ENCODE data around the gene PPP2R3B. TPM values are rescaled to one million over a fixed set of nuclear protein-coding genes. Genes with fewer than 3 reads are reported as not detected.

The PPP2R3B gene
- total RNA-seq, 4 donors from 2014 or later, result 4.1 to 16.1 (median 9.4) TPM

GRCh38 chrX:356385-357034 is 30.2 kb downstream of the PPP2R3B start:
- Histone ChIP-seq H3K27me3 (no peaks in the 10 kb centered on the region), H3K27ac (no peak overlapping the region), H3K4me1 (no peaks in the 10 kb centered on the region), H3K4me3 (no peak overlapping the region), H3K9me3 (peaks cover 0 to 11% of the 10 kb centered on the region in 2 donors), H3K36me3 (no peaks in the 10 kb centered on the region)
- DNase-seq, result no peak
- intact Hi-C loops (cut with DNase I; ENCODE audit: low total_unique reads), result no loop called here
- TF ChIP-seq, protein P1, sequence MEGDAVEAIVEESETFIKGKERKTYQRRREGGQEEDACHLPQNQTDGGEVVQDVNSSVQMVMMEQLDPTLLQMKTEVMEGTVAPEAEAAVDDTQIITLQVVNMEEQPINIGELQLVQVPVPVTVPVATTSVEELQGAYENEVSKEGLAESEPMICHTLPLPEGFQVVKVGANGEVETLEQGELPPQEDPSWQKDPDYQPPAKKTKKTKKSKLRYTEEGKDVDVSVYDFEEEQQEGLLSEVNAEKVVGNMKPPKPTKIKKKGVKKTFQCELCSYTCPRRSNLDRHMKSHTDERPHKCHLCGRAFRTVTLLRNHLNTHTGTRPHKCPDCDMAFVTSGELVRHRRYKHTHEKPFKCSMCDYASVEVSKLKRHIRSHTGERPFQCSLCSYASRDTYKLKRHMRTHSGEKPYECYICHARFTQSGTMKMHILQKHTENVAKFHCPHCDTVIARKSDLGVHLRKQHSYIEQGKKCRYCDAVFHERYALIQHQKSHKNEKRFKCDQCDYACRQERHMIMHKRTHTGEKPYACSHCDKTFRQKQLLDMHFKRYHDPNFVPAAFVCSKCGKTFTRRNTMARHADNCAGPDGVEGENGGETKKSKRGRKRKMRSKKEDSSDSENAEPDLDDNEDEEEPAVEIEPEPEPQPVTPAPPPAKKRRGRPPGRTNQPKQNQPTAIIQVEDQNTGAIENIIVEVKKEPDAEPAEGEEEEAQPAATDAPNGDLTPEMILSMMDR (IDR thresholded peaks at IDR 0.05), result no peak
- TF ChIP-seq POLR2A (IDR thresholded peaks at IDR 0.05), result no peak

DNA sequence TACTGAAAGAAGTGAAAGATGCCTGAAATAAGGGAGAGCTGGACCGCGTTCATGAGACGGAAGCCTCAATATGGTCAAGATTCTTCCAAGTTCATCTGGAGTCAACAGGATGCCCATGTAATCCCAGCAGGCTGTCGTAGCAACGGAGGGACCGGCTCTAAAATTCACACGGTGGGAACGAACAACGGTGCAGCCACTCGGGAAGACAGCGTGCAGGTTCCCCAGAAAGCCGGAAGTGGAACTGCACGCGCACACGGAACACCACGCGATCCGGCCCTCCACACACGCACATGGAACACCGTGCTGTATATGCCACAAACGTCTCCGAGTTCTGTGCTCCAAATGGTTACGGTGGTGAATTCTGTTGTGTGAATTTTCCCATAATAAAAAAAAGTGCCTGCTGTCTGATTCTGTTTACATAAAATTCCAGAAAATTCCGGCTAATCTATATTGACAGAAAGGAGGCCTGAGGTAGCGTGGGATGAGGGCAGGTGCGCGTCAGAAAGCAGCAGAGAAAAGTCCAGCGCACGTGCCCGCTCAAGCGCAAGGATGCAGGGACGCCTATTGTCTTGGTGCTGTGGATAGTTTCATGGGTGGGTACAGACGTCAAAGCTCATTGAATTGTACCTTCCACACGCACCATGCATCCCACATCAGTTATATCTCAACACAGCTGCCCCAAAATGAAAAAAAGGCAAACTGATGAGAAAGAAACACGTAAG is 31.2 kb downstream of the PPP2R3B start:
- Histone ChIP-seq H3K36me3 (no peaks in the 10 kb centered on the region), H3K9me3 (peaks cover 0 to 10% of the 10 kb centered on the region in 2 donors), H3K27me3 (no peaks in the 10 kb centered on the region), H3K4me1 (no peaks in the 10 kb centered on the region), H3K4me3 (no peak overlapping the region), H3K27ac (no peak overlapping the region)
- intact Hi-C loops (cut with DNase I; ENCODE audit: low total_unique reads), result no loop called here
- TF ChIP-seq, protein P1 (IDR thresholded peaks at IDR 0.05), result no peak
- TF ChIP-seq POLR2A (IDR thresholded peaks at IDR 0.05), result no peak
- no peak for DNase-seq

DNA sequence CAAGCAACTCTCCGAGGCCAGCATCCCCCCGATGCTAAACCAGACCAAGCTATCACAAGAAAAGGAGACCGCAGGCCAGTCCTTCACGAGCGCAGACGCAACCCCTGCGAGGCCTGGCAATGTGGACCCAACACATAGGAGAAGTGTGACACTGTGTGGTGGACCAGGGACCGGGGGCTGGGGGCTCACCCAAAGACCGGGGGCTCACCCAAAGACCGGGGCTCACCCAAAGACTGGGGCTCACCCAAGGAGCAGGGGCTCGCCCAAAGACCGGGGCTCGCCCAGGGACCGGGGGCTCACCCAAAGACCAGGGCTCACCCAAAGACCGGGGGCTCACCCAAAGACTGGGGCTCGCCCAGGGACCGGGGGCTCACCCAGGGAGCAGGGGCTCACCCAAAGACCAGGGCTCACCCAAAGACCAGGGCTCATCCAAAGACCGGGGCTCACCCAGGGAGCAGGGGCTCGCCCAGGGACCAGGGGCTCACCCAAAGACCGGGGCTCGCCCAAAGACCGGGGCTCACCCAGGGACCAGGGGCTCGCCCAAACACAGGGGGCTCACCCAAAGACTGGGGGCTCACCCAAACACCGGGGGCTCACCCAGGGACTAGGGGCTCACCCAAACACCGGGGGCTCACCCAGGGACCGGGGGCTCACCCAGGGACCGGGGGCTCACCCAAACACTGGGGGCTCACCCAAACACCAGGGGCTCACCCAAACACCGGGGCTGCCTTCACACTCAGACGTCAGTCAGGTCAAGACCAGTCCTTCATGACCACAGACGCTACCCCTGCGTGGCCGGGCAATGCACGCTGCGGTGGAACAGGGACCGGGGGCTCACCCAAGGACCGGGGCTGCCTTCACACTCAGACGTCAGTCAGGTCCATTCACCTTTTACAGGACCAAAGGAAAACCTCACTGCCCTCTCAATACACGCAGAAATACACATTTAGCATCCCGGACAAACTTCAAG is 32.9 kb downstream of the PPP2R3B start:
- no peak for TF ChIP-seq POLR2A (IDR thresholded peaks at IDR 0.05)
- TF ChIP-seq, protein P1 (IDR thresholded peaks at IDR 0.05), result no peak
- H3K4me3 ChIP-seq, result no peak overlapping the region
- no peaks in the 10 kb centered on the region for H3K4me1 ChIP-seq
- H3K9me3 ChIP-seq, result no peaks in the 10 kb centered on the region
- no peak for DNase-seq
- no peak overlapping the region for H3K27ac ChIP-seq
- intact Hi-C loops (cut with DNase I; ENCODE audit: low total_unique reads), result no loop called here
- no peaks in the 10 kb centered on the region for H3K36me3 ChIP-seq
- no peaks in the 10 kb centered on the region for H3K27me3 ChIP-seq

DNA sequence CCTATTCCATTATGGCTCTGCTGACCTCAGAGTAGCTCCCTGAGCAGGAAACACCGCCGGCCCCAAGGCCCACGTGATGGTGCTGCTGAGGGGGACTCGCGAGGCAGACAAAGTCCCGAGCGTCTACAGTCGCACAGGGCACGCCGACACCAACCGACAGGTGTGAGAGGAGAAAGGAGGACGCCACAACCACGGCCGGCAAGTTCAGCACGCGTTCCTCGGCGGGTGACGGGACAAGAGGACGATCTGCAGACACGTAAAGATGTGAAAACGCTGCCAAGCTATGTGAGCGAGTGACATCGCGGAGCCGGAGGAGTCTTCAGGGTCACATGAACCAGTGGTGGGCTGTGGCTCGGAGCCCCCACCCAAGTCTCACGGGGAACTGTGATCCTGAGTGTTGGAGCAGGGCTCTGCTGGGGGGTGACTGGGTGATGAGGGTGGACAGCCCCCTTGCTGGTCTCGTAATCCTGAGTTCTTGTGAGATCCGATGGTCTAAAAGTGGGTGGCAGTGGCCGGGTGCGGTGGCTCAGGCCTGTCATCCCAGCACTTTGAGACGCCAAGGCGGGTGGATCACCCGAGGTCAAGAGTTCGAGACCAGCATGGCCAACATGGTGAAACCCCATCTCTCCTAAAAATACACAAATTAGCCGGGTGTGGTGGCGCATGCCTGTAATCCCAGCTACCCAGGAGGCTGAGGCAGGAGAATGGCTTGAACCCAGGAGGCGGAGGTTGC is 34.0 kb downstream of the PPP2R3B start:
- no peaks in the 10 kb centered on the region for H3K9me3 ChIP-seq
- no peak overlapping the region for H3K27ac ChIP-seq
- no peak overlapping the region for H3K4me3 ChIP-seq
- H3K27me3 ChIP-seq, result no peaks in the 10 kb centered on the region
- TF ChIP-seq, protein P1 (IDR thresholded peaks at IDR 0.05), result no peak
- no peak for TF ChIP-seq POLR2A (IDR thresholded peaks at IDR 0.05)
- no peak for DNase-seq
- no peaks in the 10 kb centered on the region for H3K36me3 ChIP-seq
- no peaks in the 10 kb centered on the region for H3K4me1 ChIP-seq
- intact Hi-C loops (cut with DNase I; ENCODE audit: low total_unique reads), result no loop called here
